ENCODE data around the gene CTDSPL2. TPM values are rescaled to one million over a fixed set of nuclear protein-coding genes. Genes with fewer than 3 reads are reported as not detected.

The CTDSPL2 gene
- total and polyA plus RNA-seq, 2 donors (not counting 3 experiments of a cell fraction or from before 2014, with no cell fraction given), result 12.2 to 55.1 TPM

GRCh38 chr15:44438402-44438801 lies 11.0 kb downstream of the CTDSPL2 start:
- DNase-seq (ENCODE audit: low read depth, low spot score), result no peak
- H3K36me3 ChIP-seq (ENCODE audit: control insufficient read depth in 2 of 2, extremely low read depth in 1 of 2, insufficient read depth in 2 of 2, low read length in 2 of 2), result no peaks in the 10 kb centered on the region
- ChIA-PET POLR2A (no interaction called here), CTCF (no interaction called here)
- dilution Hi-C loops (cut with MboI; ENCODE audit: extremely low pct_ligation_motif_present, low sequenced_read_pairs), result no loop called here
- no TSS peak for BruUV-seq (replicated peaks)
- peaks cover 94% of the 10 kb centered on the region for H3K79me2 ChIP-seq (ENCODE audit: control insufficient read depth, insufficient read depth, low read length)
- peaks cover 6% of the 10 kb centered on the region for H3K4me1 ChIP-seq (ENCODE audit: control insufficient read depth, extremely low read depth, insufficient read depth, low read length)
- H3K4me2 ChIP-seq (ENCODE audit: insufficient read depth, low read length), result no peak overlapping the region
- H2AFZ ChIP-seq (ENCODE audit: low read depth, low read length), result no peak overlapping the region
- H3K9me1 ChIP-seq (replicated peaks; ENCODE audit: control insufficient read depth, extremely low read depth, insufficient read depth, low read length), result no peaks in the 10 kb centered on the region
- TF ChIP-seq POLR2A (IDR thresholded peaks at IDR 0.05; ENCODE audit: low read depth, low read length) (no peak), FOS (IDR thresholded peaks at IDR 0.05; ENCODE audit: borderline replicate concordance, insufficient read depth, low read length) (no peak), EZH2 (IDR thresholded peaks at IDR 0.05; ENCODE audit: borderline replicate concordance, low read depth, low read length, severe bottlenecking) (no peak), GATA2 (IDR thresholded peaks at IDR 0.05; ENCODE audit: insufficient read depth, insufficient read length, low read depth, low read length) (no peak), MAX (IDR thresholded peaks at IDR 0.05; ENCODE audit: insufficient read depth, insufficient read length) (no peak)
- no peaks in the 10 kb centered on the region for H3K27me3 ChIP-seq (ENCODE audit: control insufficient read depth in 2 of 2, insufficient read depth in 2 of 2, low read length in 2 of 2)
- intact Hi-C loops (cut with micrococcal nuclease), result no loop called here
- H3K4me3 ChIP-seq (replicated peaks in 1 of 3; ENCODE audit: insufficient read depth in 1 of 3, low read depth in 1 of 3, low read length in 3 of 3), result no peak overlapping the region
- no peak overlapping the region for H3K9ac ChIP-seq (replicated peaks; ENCODE audit: extremely low read depth, insufficient read depth, low read length)
- no peaks in the 10 kb centered on the region for H3K9me3 ChIP-seq (replicated peaks; ENCODE audit: control insufficient read depth, insufficient read depth, low read length)
- H4K20me1 ChIP-seq (replicated peaks; ENCODE audit: control insufficient read depth, extremely low read depth, insufficient read depth, low read length), result peaks cover 8% of the 10 kb centered on the region
- H3K27ac ChIP-seq (ENCODE audit: insufficient read depth, low read depth, low read length), result no peak overlapping the region
- no peak for FAIRE-seq

- H3K27me3 ChIP-seq (ENCODE audit: control insufficient read depth in 2 of 2, insufficient read depth in 2 of 2, low read length in 2 of 2), result no peaks in the 10 kb centered on the region
- DNase-seq (ENCODE audit: low read depth, low spot score) (no peak), FAIRE-seq (no peak)
- no peak overlapping the region for H3K9ac ChIP-seq (replicated peaks; ENCODE audit: extremely low read depth, insufficient read depth, low read length)
- H3K4me3 ChIP-seq (replicated peaks in 1 of 3; ENCODE audit: insufficient read depth in 1 of 3, low read depth in 1 of 3, low read length in 3 of 3), result no peak overlapping the region
- H3K36me3 ChIP-seq (ENCODE audit: control insufficient read depth in 2 of 2, extremely low read depth in 1 of 2, insufficient read depth in 2 of 2, low read length in 2 of 2), result no peaks in the 10 kb centered on the region
- BruUV-seq (replicated peaks), result no TSS peak
- peaks cover 3% of the 10 kb centered on the region for H3K4me1 ChIP-seq (ENCODE audit: control insufficient read depth, extremely low read depth, insufficient read depth, low read length)
- TF ChIP-seq JUN (IDR thresholded peaks at IDR 0.05; ENCODE audit: borderline replicate concordance, insufficient read depth, insufficient read length, low read depth) (no peak), MAX (IDR thresholded peaks at IDR 0.05; ENCODE audit: insufficient read depth, insufficient read length) (no peak), EZH2 (IDR thresholded peaks at IDR 0.05; ENCODE audit: borderline replicate concordance, low read depth, low read length, severe bottlenecking) (no peak), FOS (IDR thresholded peaks at IDR 0.05; ENCODE audit: borderline replicate concordance, insufficient read depth, low read length) (no peak), MYC (IDR thresholded peaks at IDR 0.05; ENCODE audit: low read depth, low read length) (no peak), POLR2AphosphoS5 (IDR thresholded peaks at IDR 0.05; ENCODE audit: insufficient read depth, low read depth, low read length) (no peak), POLR2A (IDR thresholded peaks at IDR 0.05; ENCODE audit: low read depth, low read length) (no peak), GATA2 (IDR thresholded peaks at IDR 0.05; ENCODE audit: insufficient read depth, insufficient read length, low read depth, low read length) (no peak)
- TF ChIP-seq, protein P1, sequence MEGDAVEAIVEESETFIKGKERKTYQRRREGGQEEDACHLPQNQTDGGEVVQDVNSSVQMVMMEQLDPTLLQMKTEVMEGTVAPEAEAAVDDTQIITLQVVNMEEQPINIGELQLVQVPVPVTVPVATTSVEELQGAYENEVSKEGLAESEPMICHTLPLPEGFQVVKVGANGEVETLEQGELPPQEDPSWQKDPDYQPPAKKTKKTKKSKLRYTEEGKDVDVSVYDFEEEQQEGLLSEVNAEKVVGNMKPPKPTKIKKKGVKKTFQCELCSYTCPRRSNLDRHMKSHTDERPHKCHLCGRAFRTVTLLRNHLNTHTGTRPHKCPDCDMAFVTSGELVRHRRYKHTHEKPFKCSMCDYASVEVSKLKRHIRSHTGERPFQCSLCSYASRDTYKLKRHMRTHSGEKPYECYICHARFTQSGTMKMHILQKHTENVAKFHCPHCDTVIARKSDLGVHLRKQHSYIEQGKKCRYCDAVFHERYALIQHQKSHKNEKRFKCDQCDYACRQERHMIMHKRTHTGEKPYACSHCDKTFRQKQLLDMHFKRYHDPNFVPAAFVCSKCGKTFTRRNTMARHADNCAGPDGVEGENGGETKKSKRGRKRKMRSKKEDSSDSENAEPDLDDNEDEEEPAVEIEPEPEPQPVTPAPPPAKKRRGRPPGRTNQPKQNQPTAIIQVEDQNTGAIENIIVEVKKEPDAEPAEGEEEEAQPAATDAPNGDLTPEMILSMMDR (IDR thresholded peaks at IDR 0.05; ENCODE audit: extremely low read depth in 1 of 2, insufficient read depth in 1 of 2, low read depth in 1 of 2, low read length in 2 of 2), result no peak
- no peaks in the 10 kb centered on the region for H3K9me1 ChIP-seq (replicated peaks; ENCODE audit: control insufficient read depth, extremely low read depth, insufficient read depth, low read length)
- intact Hi-C loops (cut with micrococcal nuclease), result no loop called here
- no peaks in the 10 kb centered on the region for H3K9me3 ChIP-seq (replicated peaks; ENCODE audit: control insufficient read depth, insufficient read depth, low read length)
- CTCF ChIA-PET, result interaction anchor here (1.0 to 1.5 kb wide), 2 partner anchors 11 to 13 kb away, joined by 3 read pairs; partner anchors contain the start of gene CTDSPL2
- H3K27ac ChIP-seq (ENCODE audit: insufficient read depth, low read depth, low read length), result no peak overlapping the region
- no peak overlapping the region for H3K4me2 ChIP-seq (ENCODE audit: insufficient read depth, low read length)
- peaks cover 93% of the 10 kb centered on the region for H3K79me2 ChIP-seq (ENCODE audit: control insufficient read depth, insufficient read depth, low read length)
- no peak overlapping the region for H2AFZ ChIP-seq (ENCODE audit: low read depth, low read length)
- POLR2A ChIA-PET, result no interaction called here
- dilution Hi-C loops (cut with MboI; ENCODE audit: extremely low pct_ligation_motif_present, low sequenced_read_pairs), result no loop called here
- H4K20me1 ChIP-seq (replicated peaks; ENCODE audit: control insufficient read depth, extremely low read depth, insufficient read depth, low read length), result peaks cover 8% of the 10 kb centered on the region
Measured at GRCh38 chr15:44441095-44441501, 13.7 kb downstream of the CTDSPL2 start.
